Measurements from ENCODE around the gene CGB2. TPM values are rescaled to one million over a fixed set of nuclear protein-coding genes. Genes with fewer than 3 reads are reported as not detected.
"Not testable (repeated sequence)": the region's sequence is repeated elsewhere in the genome, so short reads cannot be mapped to it uniquely, and the experiment has no call there.

The CGB2 gene
- total RNA-seq, 1 experiment from 2014 or later, result not detected

DNA sequence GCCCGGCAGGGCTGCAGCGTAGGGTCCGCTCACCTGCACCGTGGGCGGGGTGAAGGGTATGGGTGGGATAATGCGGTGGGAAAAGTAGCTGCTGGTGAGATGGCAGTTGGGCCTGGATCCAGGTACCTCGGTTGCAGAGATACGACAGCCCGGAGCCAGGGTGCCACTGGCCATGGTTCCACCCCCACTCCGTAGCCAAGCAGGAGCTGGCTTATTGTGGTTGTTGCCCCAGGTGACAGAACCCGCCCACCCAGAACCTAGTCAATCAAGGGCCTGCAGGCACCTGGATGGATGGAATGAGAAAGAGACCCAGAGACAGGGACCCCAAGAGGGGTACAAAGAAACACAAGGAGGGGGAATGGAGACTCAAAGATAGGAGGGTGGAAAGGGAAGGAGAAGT lies 11.3 kb upstream of the CGB2 start:
- BruUV-seq (replicated peaks), result no TSS peak
- ChIA-PET CTCF (interaction anchor here (0.6 kb wide), 1 partner anchor 456 kb away, joined by 3 read pairs; no protein-coding TSS in a partner anchor), POLR2A (ENCODE audit: unreplicated experiment) (no interaction called here)
- H2AFZ ChIP-seq, result no peak overlapping the region
- peaks cover 23% of the 10 kb centered on the region for H3F3A ChIP-seq (ENCODE audit: insufficient read depth, low read depth)
- H3K4me1 ChIP-seq (replicated peaks; ENCODE audit: insufficient read depth), result peaks cover 9% of the 10 kb centered on the region; the same call in 1 of the 2 replicates
- TF ChIP-seq, protein P1, sequence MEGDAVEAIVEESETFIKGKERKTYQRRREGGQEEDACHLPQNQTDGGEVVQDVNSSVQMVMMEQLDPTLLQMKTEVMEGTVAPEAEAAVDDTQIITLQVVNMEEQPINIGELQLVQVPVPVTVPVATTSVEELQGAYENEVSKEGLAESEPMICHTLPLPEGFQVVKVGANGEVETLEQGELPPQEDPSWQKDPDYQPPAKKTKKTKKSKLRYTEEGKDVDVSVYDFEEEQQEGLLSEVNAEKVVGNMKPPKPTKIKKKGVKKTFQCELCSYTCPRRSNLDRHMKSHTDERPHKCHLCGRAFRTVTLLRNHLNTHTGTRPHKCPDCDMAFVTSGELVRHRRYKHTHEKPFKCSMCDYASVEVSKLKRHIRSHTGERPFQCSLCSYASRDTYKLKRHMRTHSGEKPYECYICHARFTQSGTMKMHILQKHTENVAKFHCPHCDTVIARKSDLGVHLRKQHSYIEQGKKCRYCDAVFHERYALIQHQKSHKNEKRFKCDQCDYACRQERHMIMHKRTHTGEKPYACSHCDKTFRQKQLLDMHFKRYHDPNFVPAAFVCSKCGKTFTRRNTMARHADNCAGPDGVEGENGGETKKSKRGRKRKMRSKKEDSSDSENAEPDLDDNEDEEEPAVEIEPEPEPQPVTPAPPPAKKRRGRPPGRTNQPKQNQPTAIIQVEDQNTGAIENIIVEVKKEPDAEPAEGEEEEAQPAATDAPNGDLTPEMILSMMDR (conservative IDR thresholded peaks at IDR 0.05), result no peak
- TF ChIP-seq EZH2 (IDR thresholded peaks at IDR 0.05; ENCODE audit: low read depth), result no peak
- no peaks in the 10 kb centered on the region for H3K9me3 ChIP-seq (ENCODE audit: insufficient read depth, low read depth)
- H3K4me2 ChIP-seq, result no peak overlapping the region
- intact Hi-C loops (cut with micrococcal nuclease; ENCODE audit: unreplicated experiment), result no loop called here
- 0 out of 2 replicates have a peak, but pooled peaks cover 2% of the 10 kb centered on the region for H3K36me3 ChIP-seq (ENCODE audit: low read depth)
- no peaks in the 10 kb centered on the region for H3K79me2 ChIP-seq (ENCODE audit: low read depth)
- H3K4me3 ChIP-seq, result no peak overlapping the region
- no peaks in the 10 kb centered on the region for H3K27me3 ChIP-seq (ENCODE audit: insufficient read depth, low read depth)
- no peak overlapping the region for H3K27ac ChIP-seq
- H3K9me2 ChIP-seq (ENCODE audit: insufficient read depth), result no peaks in the 10 kb centered on the region
- no peaks in the 10 kb centered on the region for H4K20me1 ChIP-seq (ENCODE audit: insufficient read depth)
- DNase-seq, result no peak

DNA sequence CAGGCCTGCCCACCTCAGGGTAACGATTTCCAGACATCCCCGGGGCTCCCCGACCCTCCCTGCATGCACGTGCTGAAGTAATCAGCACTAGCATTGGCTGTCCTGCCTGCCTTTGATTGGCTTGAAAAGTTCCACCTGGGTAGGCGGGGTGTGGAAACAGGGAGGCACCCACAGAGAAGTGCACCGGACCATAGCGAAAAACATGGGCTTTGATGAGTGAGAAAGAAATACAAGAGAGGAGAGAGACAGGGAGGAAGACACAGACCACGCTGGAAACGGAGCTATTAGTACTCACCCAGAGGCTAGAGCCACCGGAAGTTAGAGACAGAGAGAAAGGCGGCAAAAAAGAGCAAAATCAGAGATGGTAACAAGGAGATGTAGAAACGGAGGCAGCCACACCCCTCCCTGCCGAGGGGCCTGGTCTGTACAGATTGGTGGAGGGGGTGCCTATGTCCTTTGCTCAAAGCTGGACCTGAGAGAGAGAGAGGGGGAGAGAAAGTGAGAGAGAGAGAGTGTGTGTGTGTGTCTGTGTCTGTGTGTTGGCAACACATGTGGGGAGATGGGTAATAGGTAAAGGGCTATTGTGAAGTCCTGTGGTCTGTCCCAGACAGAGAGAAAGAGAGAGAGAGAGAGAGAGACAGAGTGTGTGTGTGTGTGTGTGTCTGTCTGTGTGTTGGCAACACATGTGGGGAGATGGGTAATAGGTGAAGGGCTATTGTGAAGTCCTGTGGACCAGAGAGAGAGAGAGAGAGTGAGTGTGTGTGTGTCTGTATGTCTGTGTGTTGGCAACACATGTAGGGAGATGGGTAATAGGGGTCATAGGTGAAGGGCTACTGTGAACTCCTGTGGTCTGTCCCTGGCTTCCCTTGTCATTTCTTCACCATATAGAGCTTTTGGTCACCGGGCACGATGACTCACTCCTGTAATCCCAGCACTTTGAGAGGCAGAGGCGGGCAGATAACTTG lies 10.5 kb upstream of the CGB2 start:
- no peak for DNase-seq
- no peaks in the 10 kb centered on the region for H4K20me1 ChIP-seq (ENCODE audit: insufficient read depth)
- ChIA-PET CTCF (interaction anchor here (0.7 kb wide), 1 partner anchor 97 kb away, joined by 3 read pairs; no protein-coding TSS in a partner anchor), POLR2A (ENCODE audit: unreplicated experiment) (interaction anchor here (0.6 kb wide), 1 partner anchor 106 kb away, joined by 6 read pairs; no protein-coding TSS in a partner anchor)
- no peak overlapping the region for H2AFZ ChIP-seq
- no peak for TF ChIP-seq EZH2 (IDR thresholded peaks at IDR 0.05; ENCODE audit: low read depth)
- TF ChIP-seq, protein P1 (conservative IDR thresholded peaks at IDR 0.05), result no peak
- no peak overlapping the region for H3K27ac ChIP-seq
- H3K9me3 ChIP-seq (ENCODE audit: insufficient read depth, low read depth), result no peaks in the 10 kb centered on the region
- no peak overlapping the region for H3K4me2 ChIP-seq
- H3K36me3 ChIP-seq (ENCODE audit: low read depth), result no peaks in the 10 kb centered on the region
- peaks cover 18% of the 10 kb centered on the region for H3F3A ChIP-seq (ENCODE audit: insufficient read depth, low read depth)
- H3K4me3 ChIP-seq, result no peak overlapping the region
- intact Hi-C loops (cut with micrococcal nuclease; ENCODE audit: unreplicated experiment), result no loop called here
- H3K9me2 ChIP-seq (ENCODE audit: insufficient read depth), result no peaks in the 10 kb centered on the region
- H3K27me3 ChIP-seq (ENCODE audit: insufficient read depth, low read depth), result no peaks in the 10 kb centered on the region
- BruUV-seq (replicated peaks), result no TSS peak
- peaks cover 9% of the 10 kb centered on the region; the same call in 1 of the 2 replicates for H3K4me1 ChIP-seq (replicated peaks; ENCODE audit: insufficient read depth)
- no peaks in the 10 kb centered on the region for H3K79me2 ChIP-seq (ENCODE audit: low read depth)

DNA sequence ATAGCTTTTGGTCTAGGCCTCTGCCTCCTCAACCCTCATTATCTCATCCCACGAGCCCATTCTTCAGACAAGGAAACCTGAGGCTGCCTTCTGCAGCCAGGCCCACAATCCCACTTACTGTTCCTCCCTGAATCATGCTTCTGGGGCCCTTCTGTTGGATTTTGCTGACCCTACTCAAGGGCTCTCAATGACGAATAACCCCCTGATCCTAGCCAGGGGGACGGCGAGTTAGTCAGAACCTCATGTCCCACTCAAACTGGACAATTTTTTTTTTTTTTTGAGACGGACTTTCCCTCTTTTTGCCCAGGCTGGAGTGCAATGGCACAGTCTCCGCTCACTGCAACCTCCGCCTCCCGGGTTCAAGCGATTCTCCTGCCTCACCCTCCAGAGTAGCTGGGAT lies 9.6 kb upstream of the CGB2 start:
- POLR2A ChIA-PET (ENCODE audit: unreplicated experiment), result interaction anchor here (0.6 kb wide), 1 partner anchor 106 kb away, joined by 6 read pairs; no protein-coding TSS in a partner anchor
- no peak overlapping the region for H3K4me3 ChIP-seq
- H3K9me2 ChIP-seq (ENCODE audit: insufficient read depth), result no peaks in the 10 kb centered on the region
- BruUV-seq (replicated peaks), result no TSS peak
- H3K27me3 ChIP-seq (ENCODE audit: insufficient read depth, low read depth), result no peaks in the 10 kb centered on the region
- peak in 1 of 2 experiments; percentile 23 for DNase-seq
- intact Hi-C loops (cut with micrococcal nuclease; ENCODE audit: unreplicated experiment), result no loop called here
- peaks cover 9% of the 10 kb centered on the region; the same call in 1 of the 2 replicates for H3K4me1 ChIP-seq (replicated peaks; ENCODE audit: insufficient read depth)
- TF ChIP-seq, protein P1 (conservative IDR thresholded peaks at IDR 0.05), result no peak
- no peak for TF ChIP-seq EZH2 (IDR thresholded peaks at IDR 0.05; ENCODE audit: low read depth)
- CTCF ChIA-PET, result interaction anchor here (0.7 kb wide), 1 partner anchor 98 kb away, joined by 3 read pairs; no protein-coding TSS in a partner anchor
- peaks cover 18% of the 10 kb centered on the region for H3F3A ChIP-seq (ENCODE audit: insufficient read depth, low read depth)
- no peaks in the 10 kb centered on the region for H3K36me3 ChIP-seq (ENCODE audit: low read depth)
- H3K4me2 ChIP-seq, result no peak overlapping the region
- H3K79me2 ChIP-seq (ENCODE audit: low read depth), result no peaks in the 10 kb centered on the region
- no peak overlapping the region for H2AFZ ChIP-seq
- no peak overlapping the region for H3K27ac ChIP-seq
- H3K9me3 ChIP-seq (ENCODE audit: insufficient read depth, low read depth), result no peaks in the 10 kb centered on the region
- no peaks in the 10 kb centered on the region for H4K20me1 ChIP-seq (ENCODE audit: insufficient read depth)

DNA sequence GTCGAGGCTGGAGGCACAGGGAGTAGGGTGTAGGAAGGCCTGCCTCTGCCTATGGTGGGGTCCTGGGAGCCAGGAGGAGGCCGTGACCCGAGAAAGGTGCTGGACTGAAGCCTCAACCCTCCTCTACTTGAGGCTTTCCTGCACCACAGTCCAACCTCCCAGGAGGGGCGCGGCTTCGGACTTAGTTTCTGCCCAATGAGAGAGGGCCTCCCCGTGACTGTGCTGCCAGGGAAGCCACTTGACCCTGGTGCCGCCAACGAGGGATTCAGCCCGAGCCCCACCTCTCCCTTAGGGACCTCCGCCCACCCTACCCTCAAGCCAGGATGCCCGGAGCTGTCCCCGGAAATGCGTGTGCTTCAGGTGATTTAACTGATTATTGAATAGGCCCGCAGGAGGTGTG lies 7.5 kb upstream of the CGB2 start, which contains the start of gene CGB3:
CGB3 (minus strand) TSS at position 101 of the 400 bp plus-strand sequence. CDS start 362 bp downstream, outside the sequence.
- BruUV-seq (replicated peaks); intact Hi-C loops (cut with micrococcal nuclease; ENCODE audit: unreplicated experiment); H3K36me3 ChIP-seq (ENCODE audit: low read depth); POLR2A ChIA-PET (ENCODE audit: unreplicated experiment); H3K4me1 ChIP-seq (replicated peaks; ENCODE audit: insufficient read depth); DNase-seq; H3K79me2 ChIP-seq (ENCODE audit: low read depth); H3K27me3 ChIP-seq (ENCODE audit: insufficient read depth, low read depth); CTCF ChIA-PET; H3K27ac ChIP-seq; H2AFZ ChIP-seq; H3K9me3 ChIP-seq (ENCODE audit: insufficient read depth, low read depth); H4K20me1 ChIP-seq (ENCODE audit: insufficient read depth); H3K4me2 ChIP-seq; H3K9me2 ChIP-seq (ENCODE audit: insufficient read depth); H3K4me3 ChIP-seq: not testable (repeated sequence)
- H3F3A ChIP-seq (ENCODE audit: insufficient read depth, low read depth), result peaks cover 18% of the 10 kb centered on the region

DNA sequence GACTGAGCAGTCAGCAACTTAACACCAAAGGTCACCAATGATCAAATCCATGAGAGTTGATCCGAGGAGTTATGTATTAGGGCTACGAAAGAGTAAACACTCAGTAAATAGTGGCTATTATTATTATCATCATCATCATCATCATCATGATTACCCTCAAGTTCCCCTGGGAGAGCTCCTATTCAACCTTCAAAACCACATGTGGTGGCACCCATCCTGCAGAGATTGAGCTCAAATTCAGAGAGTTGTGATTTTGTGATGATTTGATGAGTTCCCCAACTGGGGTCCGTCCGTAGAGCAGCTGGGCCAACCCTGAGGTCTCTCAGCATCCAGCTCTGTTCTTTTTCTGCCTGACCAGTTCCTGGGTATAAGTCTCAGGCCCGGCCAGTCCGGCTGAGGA lies 6.6 kb upstream of the CGB2 start:
- H2AFZ ChIP-seq; BruUV-seq (replicated peaks); H3K27ac ChIP-seq; intact Hi-C loops (cut with micrococcal nuclease; ENCODE audit: unreplicated experiment); H3K4me3 ChIP-seq; H3K36me3 ChIP-seq (ENCODE audit: low read depth); H3K4me1 ChIP-seq (replicated peaks; ENCODE audit: insufficient read depth); DNase-seq; H3K79me2 ChIP-seq (ENCODE audit: low read depth); H3K9me2 ChIP-seq (ENCODE audit: insufficient read depth); H3K9me3 ChIP-seq (ENCODE audit: insufficient read depth, low read depth); H3K4me2 ChIP-seq; H4K20me1 ChIP-seq (ENCODE audit: insufficient read depth); H3K27me3 ChIP-seq (ENCODE audit: insufficient read depth, low read depth): not testable (repeated sequence)
- ChIA-PET CTCF (interaction anchor here (0.7 kb wide), 1 partner anchor 169 kb away, joined by 4 read pairs; no protein-coding TSS in a partner anchor), POLR2A (ENCODE audit: unreplicated experiment) (interaction anchor here (0.6 kb wide), 1 partner anchor 73 kb away, joined by 5 read pairs; no protein-coding TSS in a partner anchor)
- H3F3A ChIP-seq (ENCODE audit: insufficient read depth, low read depth), result peaks cover 18% of the 10 kb centered on the region

Data from PC-9 (cell line).